Astrocyte (in vitro differentiated cells and primary cell): ENCODE results near the gene COMT. TPM values are rescaled to one million over a fixed set of nuclear protein-coding genes. Genes with fewer than 3 reads are reported as not detected.

Experiments used
- DNase-seq: peaks from one replicate; pipeline ENCODE4 v3.0.0-alpha.2; 2010; ENCODE audit warnings: low read depth
- FAIRE-seq: peaks from 2 replicates; lab custom pipeline; 2011; peaks lifted over from hg19 to GRCh38; lab: Jason Lieb, UNC
- H2AFZ ChIP-seq: 2 replicates; pipeline ENCODE4 v1.6.0; 2012; ENCODE audit warnings: low read depth, low read length, inconsistent platforms
- H3K27ac ChIP-seq: 2 replicates; pipeline ENCODE4 v1.5.1; 2011; ENCODE audit warnings: low read depth, low read length, inconsistent platforms
- H3K27me3 ChIP-seq: 2 replicates; pipeline ENCODE4 v1.6.0; 2011; ENCODE audit warnings: low read length, inconsistent platforms; ENCODE audit not compliant: insufficient read depth
- H3K36me3 ChIP-seq: 2 replicates; pipeline ENCODE4 v1.5.1; 2011; ENCODE audit warnings: low read length, inconsistent platforms; ENCODE audit not compliant: insufficient read depth
- H3K4me1 ChIP-seq: 2 replicates; pipeline ENCODE4 v1.5.1; 2011; ENCODE audit warnings: low read length, inconsistent platforms; ENCODE audit not compliant: insufficient read depth
- H3K4me2 ChIP-seq: 2 replicates; pipeline ENCODE4 v1.6.0; 2012; ENCODE audit warnings: low read length, inconsistent platforms
- H3K4me3 ChIP-seq: 2 replicates; pipeline ENCODE4 v1.5.1; 2011; ENCODE audit warnings: low read depth, mild to moderate bottlenecking, low read length, inconsistent platforms; ENCODE audit not compliant: insufficient read depth
- H3K79me2 ChIP-seq: 2 replicates; pipeline ENCODE4 v1.6.0; 2012; ENCODE audit warnings: mild to moderate bottlenecking, low read length, inconsistent platforms; ENCODE audit not compliant: insufficient read depth
- H3K9ac ChIP-seq: 2 replicates; pipeline ENCODE4 v1.6.0; 2012; ENCODE audit warnings: mild to moderate bottlenecking, low read length, inconsistent platforms
- H3K9me3 ChIP-seq: 2 replicates; pipeline ENCODE4 v1.5.1; 2012; ENCODE audit warnings: low read depth, mild to moderate bottlenecking, low read length, inconsistent platforms; ENCODE audit not compliant: insufficient read depth
- H4K20me1 ChIP-seq: 2 replicates; pipeline ENCODE4 v1.6.0; 2012; ENCODE audit warnings: low read length, inconsistent platforms; ENCODE audit not compliant: insufficient read depth
- H3K27ac Mint-ChIP-seq: one replicate; pipeline ENCODE4 v1.8.0; 2021; ENCODE audit warnings: mild to moderate bottlenecking, mixed read lengths; ENCODE audit not compliant: unreplicated experiment
- H3K27me3 Mint-ChIP-seq: one replicate; pipeline ENCODE4 v1.8.0; 2021; ENCODE audit warnings: low read depth, mixed read lengths; ENCODE audit not compliant: unreplicated experiment
- H3K36me3 Mint-ChIP-seq: one replicate; pipeline ENCODE4 v1.8.0; 2021; ENCODE audit warnings: low read depth, mixed read lengths; ENCODE audit not compliant: unreplicated experiment
- H3K4me1 Mint-ChIP-seq: one replicate; pipeline ENCODE4 v1.8.0; 2021; ENCODE audit warnings: low read depth, mixed read lengths; ENCODE audit not compliant: unreplicated experiment
- H3K4me3 Mint-ChIP-seq: one replicate; pipeline ENCODE4 v1.8.0; 2021; ENCODE audit warnings: mild to moderate bottlenecking, moderate library complexity, mixed read lengths; ENCODE audit not compliant: unreplicated experiment
- H3K9me3 Mint-ChIP-seq: one replicate; pipeline ENCODE4 v1.8.0; 2021; ENCODE audit warnings: mild to moderate bottlenecking, mixed read lengths; ENCODE audit not compliant: unreplicated experiment
- CTCF ChIP-seq: IDR thresholded peaks from 2 replicates; pipeline ENCODE4 v1.5.1; 2011; ENCODE audit warnings: low read depth, mild to moderate bottlenecking, inconsistent platforms, low read length, moderate library complexity; ENCODE audit not compliant: insufficient read depth
- EZH2 ChIP-seq: IDR thresholded peaks from 2 replicates; pipeline ENCODE4 v1.6.1; 2012; ENCODE audit warnings: mild to moderate bottlenecking, low read length, inconsistent platforms; ENCODE audit not compliant: insufficient read depth
- total RNA-seq: library from RNA; stranded (reverse); gene quantifications from 2 replicates; pipeline ENCODE4 v1.2.1, GENCODE V29; 2021

COMT gene
- total RNA-seq, 1 donor from 2014 or later, result 116 TPM

- peaks cover 30% of the 10 kb centered on the region for H4K20me1 ChIP-seq
- peak overlapping the region; percentile 71 for H3K9ac ChIP-seq
- Mint-ChIP-seq H3K9me3 (no peaks in the 10 kb centered on the region), H3K36me3 (peaks cover 2% of the 10 kb centered on the region), H3K27ac (no peak overlapping the region), H3K4me1 (peaks cover 11% of the 10 kb centered on the region), H3K27me3 (no peaks in the 10 kb centered on the region), H3K4me3 (no peak overlapping the region)
- no peak for DNase-seq
- no peak overlapping the region for H3K4me2 ChIP-seq
- H3K79me2 ChIP-seq, result peaks cover 21% of the 10 kb centered on the region
- H3K36me3 ChIP-seq, result no peaks in the 10 kb centered on the region
- no peaks in the 10 kb centered on the region for H3K9me3 ChIP-seq
- H3K27ac ChIP-seq, result no peak overlapping the region
- TF ChIP-seq CTCF, result no peak
- no peak overlapping the region for H2AFZ ChIP-seq
- peaks cover 27% of the 10 kb centered on the region for H3K4me1 ChIP-seq
- H3K4me3 ChIP-seq, result no peak overlapping the region
- no peaks in the 10 kb centered on the region for H3K27me3 ChIP-seq
- FAIRE-seq, result no peak
Measured at GRCh38 chr22:19982991-19983578, 41.5 kb downstream of the COMT start.

GRCh38 chr22:19983741-19984140 lies 42.2 kb downstream of the COMT start:
- Mint-ChIP-seq H3K4me3 (no peak overlapping the region), H3K9me3 (no peaks in the 10 kb centered on the region), H3K4me1 (peaks cover 11% of the 10 kb centered on the region), H3K27me3 (no peaks in the 10 kb centered on the region), H3K27ac (peak overlapping the region; percentile 53), H3K36me3 (peaks cover 2% of the 10 kb centered on the region)
- Histone ChIP-seq H3K36me3 (no peaks in the 10 kb centered on the region), H3K4me3 (no peak overlapping the region), H2AFZ (no peak overlapping the region), H4K20me1 (peaks cover 30% of the 10 kb centered on the region), H3K9me3 (no peaks in the 10 kb centered on the region), H3K27ac (peak overlapping the region; percentile 40), H3K79me2 (peaks cover 21% of the 10 kb centered on the region), H3K9ac (peak overlapping the region; percentile 71), H3K4me1 (peaks cover 27% of the 10 kb centered on the region), H3K4me2 (no peak overlapping the region), H3K27me3 (no peaks in the 10 kb centered on the region)
- DNase-seq (no peak), FAIRE-seq (no peak)
- TF ChIP-seq EZH2, result no peak
- TF ChIP-seq CTCF, result no peak

GRCh38 chr22:19984201-19984753 lies 42.7 kb downstream of the COMT start:
- Histone ChIP-seq H3K27me3 (no peaks in the 10 kb centered on the region), H2AFZ (no peak overlapping the region), H3K4me3 (no peak overlapping the region), H3K4me1 (peaks cover 27% of the 10 kb centered on the region), H3K27ac (peak overlapping the region; percentile 40), H3K4me2 (peak overlapping the region; percentile 44), H3K79me2 (peaks cover 21% of the 10 kb centered on the region), H3K9me3 (no peaks in the 10 kb centered on the region), H4K20me1 (peaks cover 30% of the 10 kb centered on the region), H3K36me3 (no peaks in the 10 kb centered on the region), H3K9ac (peak overlapping the region; percentile 71)
- H3K27me3 Mint-ChIP-seq, result peaks cover 2% of the 10 kb centered on the region
- H3K4me3 Mint-ChIP-seq, result no peak overlapping the region
- no peaks in the 10 kb centered on the region for H3K9me3 Mint-ChIP-seq
- DNase-seq (peak; percentile 68), FAIRE-seq (no peak)
- H3K4me1 Mint-ChIP-seq, result peaks cover 11% of the 10 kb centered on the region
- TF ChIP-seq EZH2, result no peak
- peak overlapping the region; percentile 53 for H3K27ac Mint-ChIP-seq
- peaks cover 2% of the 10 kb centered on the region for H3K36me3 Mint-ChIP-seq
